OCI-M2 (cell line): Measurements from ENCODE around the gene URM1.

Experiments
- DNase-seq: peaks from one replicate; lab custom pipeline; 2025; ENCODE audit not compliant: unreplicated experiment; lab: John Stamatoyannopoulos, UW

The URM1 gene

DNA sequence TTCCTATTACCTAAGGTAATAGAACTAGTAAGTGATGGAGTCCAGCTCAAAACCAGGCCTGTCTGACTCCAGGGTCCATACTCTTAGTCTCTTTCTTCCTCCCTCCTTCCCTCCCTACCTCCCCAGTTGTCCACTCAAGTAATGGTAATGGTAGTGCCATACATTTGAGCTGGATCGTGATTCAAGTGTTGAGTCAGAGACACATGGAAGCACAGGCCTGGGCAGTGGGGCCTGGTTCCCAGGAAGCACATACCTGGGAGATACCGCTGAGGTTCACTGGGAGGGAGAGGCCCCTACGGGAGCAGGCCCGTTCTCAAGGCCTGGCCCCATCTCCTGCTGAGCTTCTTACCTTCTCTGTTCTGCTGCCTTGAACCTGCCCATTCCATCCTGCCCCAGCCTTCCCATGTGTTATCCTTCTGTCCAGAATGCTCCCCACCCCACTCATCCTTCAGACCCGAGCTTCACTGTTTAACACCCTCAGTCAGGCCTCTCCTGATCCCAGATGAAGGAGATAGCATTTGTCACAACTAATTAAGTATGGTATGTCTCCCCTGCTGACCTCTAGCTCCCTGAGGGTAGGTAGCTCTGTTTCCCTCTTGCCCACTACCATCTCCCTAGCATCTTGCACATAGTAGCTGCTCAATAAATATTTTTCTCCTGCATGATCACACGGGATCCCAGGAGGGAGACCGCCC lies 13.8 kb downstream of the URM1 start:
- no peak for DNase-seq

DNA sequence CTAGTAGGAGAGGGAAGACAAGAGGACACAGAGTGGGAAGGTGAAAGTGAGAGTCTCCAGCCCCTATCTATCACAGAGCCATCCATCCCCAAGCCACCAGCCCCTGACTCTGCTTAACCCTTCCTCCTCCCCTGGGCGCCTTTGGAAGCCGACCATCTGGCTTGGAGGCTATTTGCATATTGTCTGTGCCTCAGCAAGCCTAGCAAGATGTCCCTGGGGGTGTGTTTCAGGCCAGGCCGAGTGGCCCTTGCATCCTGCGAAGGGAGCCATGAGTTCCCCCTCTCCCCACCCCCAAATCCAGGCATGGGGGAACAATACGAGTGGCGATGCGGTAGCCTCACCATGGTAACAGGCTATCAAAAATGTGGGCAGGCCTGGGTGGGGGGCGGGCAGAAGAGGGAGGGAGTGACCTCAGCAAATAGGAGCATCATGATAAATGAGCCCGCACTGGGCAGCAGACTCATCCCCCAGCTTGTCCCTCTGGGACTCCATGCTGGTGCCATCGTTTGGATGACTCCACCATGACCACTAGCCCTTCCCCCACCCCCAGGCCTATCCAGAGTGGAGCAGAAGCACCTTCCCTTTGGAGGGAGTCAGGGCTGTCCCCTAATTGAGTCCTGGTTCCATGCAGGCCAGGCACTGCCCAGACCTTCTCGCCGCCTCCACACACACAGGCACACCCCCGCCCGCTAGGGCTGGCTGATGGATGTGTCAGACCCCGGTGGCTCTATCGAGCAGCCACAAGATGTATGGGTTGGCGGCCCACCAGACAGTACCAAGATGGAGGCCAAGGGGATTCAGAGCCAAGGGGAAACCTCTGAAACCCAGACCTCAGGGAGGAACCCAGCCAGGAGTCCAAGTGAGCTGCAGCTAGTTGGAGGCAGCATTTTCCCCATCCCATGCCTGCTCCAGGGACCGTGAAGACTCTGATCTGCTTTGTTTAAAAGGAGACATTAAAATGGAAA lies 14.6 kb downstream of the URM1 start:
- no peak for DNase-seq

DNA sequence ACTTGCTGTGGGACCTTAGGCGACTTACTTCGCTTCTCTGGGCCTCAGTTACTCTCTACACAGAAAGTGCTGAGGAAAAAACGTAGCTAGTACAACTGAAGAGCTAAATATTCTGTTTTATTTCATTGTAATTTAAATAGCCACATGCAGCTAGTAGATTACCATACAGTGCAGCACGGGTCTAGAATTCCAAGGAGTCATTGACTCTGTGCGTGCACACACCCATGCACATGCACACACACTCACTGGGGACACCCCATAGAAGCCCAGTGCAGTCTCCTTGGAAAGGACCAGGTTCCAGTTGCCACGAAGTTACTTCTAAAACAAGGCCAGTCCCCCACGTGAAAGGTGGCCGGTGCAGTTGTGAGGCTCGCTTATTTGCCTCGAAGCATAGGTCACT lies 17.0 kb downstream of the URM1 start:
- no peak for DNase-seq

DNA sequence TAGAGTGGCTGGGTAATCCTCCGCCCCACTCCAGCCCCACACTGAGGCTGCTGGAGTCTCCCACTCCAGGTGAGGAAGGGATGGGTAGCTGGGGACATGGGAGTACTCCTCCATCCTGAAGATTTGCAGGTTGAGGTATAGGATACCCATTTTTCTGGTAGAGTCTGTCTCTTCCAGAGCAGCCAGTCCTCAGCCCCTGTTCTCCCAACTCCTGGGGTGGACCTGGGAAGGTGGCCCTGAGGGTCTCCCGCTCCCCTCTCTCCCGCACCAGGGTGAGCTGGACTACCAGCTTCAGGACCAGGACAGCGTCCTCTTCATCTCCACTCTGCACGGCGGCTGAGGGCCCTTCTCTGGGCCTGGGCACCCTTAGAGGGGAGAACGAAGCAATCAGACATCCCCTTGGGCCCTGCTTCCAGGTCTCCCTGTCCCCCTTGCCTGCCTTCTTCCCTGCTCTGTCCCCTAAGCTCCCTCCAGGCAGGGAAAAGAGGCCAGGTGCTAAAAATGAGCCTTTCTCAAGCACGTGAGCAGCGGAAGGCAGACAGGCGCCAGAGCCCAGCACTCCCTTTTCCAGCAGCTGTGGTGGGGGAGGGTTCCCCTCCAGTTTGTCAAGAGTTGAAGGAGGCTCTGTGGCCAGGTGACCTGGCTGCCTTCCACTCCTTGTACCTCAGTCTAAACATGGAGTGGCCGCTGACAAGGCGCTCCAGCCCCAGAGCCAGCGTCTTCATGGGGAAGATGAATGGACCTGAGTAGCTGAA lies 18.4 kb downstream of the URM1 start:
- DNase-seq: no peak

DNA sequence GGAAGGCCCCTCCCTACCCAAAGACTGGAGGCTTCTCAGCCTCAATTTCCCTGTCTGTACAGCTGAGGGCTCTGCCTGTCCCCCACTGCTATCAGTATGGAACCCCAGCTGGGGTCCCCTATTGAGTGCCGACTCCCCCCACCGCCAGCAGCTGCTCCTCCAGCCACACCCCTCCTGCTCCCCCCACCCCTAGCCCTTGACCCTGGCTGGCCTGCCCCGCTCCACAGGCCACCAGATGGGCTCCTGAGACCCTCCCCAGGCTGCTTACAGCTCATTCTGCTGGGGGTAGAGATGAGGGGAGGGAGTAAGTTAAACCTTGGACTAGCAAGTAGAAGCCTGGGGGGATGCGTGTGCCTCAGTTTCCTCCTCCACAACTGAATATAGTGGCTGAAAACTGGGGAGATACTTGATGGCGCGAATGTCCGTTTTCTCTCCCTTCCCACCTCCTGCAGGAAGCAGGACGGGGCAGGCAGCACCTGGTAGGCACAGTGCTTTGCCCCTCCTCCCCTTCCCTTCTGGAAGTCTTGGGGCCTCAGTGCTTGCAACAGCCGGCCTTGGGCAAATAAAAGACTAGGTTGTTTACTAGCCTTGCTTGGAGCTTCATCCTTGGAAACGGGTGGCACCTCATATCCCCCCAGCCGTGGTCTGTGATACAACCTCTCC lies 19.1 kb downstream of the URM1 start:
- DNase-seq: no peak

DNA sequence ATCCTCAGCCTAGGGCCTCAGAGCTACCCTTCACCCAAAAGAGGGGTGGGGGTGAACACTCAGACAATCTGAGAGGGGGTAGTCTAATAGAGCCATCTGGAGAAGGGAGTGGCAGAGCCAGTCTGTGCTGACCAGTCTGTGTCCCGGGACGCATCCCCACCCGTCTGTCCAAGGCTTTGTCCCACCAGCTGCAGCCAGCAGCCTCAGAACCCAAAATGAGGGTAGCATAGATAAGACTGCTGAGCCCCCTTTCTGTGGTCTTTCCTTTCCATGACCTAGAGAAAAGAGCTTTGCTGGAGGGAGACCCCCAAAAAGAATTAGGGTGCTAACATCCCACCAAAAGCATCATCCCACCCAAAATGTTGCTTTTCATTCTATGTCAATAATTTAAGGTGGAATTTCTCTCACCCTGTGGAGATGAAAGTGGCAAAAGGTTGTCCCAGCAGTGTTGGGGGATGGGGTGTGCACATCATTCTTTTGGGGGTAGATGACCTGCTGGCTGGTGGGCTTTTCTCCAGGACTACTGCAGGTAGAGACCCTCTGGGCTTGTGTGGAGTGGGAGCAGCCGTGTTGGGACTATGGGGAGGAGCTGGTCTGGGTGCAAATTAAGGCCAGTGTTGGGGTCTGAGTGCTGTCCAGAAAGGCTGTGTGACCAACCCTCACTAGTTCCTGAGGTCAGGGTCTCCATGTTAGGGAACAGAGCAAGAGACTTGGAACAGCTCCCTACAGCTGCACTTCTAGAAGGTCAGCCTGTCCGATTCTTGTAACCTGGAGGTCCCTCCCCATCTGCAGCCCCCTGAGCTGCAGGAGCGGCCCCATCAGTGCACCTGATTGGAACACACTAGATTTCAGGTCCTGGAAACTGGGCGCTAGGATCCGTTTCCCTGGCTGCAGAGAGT lies 19.9 kb downstream of the URM1 start:
- DNase-seq: no peak

DNA sequence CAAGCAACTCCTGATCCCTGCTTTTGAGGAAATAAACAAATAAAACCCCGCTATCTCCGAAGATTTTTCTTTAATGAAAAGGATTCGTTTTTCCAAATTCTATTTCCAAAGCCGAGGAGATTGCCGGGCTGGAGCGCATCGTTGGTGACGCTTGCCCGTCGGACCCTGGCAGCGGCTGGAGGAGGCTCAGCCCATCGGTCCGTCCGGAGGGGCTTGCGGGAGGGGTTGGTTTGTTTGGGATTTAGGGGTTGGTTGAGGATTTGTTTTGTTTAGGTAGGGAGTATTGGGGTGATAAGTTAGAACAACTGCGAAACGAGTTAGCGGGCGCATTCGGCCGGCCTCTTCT lies 20.8 kb downstream of the URM1 start:
- DNase-seq: no peak

DNA sequence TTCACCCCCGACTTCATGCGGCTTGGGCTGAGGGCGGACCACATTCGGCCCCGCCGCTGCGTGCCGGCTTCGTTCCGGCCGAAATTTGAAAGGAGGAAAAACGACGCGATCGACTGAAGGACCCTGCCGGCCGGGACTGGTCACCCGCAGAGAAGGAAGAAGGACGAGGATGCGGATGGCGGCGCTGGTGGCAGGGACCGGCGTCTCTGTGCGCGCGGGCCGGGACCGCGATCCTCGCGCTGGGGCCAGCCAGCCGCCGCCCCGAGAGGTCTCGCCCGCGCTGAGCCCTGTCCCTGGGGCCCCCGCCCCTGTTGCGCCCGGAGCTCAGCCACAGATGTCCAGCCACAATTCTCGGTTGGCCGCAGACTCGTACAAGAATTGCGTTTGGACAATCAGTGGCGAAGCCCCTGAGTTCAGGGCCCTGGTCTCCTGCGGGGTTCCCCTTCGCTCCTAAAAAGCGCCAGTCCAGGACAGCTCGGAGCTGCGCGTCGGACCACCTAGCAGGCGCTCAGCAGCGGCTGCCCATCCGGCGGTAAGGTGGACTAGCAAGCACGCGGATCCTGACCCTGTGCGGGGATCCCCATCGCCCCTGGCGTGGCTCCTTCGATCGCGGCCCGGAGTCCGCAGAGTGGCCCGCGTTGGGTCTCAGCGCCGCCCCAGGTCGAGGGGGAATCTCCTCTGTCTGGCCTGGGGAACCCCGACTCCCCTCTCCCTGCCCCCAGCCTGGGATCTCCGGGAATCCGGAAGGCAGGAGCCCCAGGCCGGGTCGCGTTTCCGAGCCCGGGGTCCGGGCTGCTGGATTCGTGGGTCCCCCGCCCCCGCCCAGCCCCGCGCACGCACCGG lies 21.3 kb downstream of the URM1 start:
- DNase-seq: no peak

DNA sequence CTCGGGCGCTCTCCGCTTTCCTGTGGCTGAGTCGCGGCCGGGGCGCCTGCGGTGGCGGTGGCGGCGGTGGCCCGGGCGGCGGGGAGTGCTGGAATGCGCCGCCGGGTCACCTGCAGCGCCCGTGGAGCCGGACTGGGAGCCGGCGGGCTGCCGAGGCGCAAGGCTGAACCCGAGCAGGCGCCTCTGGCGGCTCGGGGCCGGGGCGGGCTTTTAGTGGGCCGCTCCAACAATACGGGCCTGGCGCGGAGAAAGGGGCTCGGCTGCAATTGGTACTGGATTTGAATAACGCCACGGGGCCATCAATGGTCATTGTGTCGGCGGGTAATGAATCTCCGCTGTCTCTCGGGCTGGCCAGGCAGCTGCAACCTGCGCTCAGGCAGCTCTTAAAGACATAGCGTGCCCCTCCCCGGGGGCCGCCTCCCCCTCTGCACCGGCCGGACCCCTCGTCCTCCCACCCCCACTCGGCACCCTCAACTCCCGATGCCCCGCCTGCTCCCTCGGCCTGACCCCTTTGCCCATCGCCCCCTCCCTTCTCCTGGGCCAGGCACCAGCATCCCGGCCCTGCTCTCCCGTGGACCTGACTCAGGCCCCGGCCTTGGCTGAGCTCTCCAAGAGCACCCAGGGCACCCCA lies 22.1 kb downstream of the URM1 start:
- DNase-seq: no peak

DNA sequence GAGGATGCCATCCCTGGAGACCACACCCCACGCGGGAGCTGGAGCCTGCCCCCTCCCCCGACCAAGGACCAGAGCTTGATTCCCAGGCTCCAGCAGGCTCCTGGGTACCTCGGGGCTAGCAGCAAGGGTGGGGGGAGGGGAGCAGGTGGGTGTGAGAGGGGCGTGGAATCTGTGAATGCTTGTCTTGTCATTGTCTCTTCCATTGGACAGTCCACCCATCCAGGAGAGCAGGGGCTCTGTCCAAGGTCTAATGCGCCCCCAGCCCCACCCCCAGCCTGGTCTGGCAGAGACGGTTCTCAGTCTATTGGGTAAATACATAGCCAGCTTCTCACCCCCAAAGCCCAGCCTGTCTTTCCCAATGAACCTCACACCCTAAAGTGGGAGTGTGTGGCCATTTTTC lies 22.8 kb downstream of the URM1 start:
- no peak for DNase-seq

DNA sequence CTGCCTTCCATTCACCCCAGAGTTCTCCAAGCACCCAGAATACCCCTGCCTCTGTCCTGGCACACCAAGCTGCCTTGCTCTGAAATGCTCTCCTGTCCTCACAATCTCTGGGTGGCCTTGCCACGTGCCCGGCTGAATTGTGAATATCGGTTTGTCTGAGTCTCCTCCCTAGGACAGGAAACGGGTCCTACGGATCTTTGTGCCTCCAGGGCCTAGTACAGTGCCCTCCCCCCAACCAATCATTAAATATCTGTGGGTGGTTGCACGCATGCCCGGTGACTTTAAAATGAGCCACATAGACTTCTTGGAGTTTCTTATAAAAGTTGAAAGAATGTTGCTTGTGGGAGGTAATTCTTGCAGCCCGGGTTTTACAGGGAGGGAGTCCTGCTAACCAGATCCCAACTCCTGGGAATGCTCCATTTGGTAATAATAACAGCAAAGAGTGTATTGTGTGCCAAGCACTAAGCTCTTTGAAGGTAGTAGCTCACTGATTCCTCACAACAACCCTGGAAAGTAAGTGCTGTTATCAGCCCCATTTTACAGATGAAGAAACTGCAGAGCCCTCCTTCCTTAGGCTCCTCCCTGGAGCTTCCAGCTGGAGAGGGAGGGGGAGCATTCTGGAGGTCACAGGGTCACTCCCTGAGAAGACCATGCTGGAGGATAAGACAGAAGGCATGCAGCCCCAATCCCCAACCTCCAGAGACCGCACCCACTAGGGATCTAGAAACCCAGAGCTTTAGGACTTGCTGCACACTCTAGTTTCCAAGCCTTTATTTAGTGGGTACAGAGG lies 23.4 kb downstream of the URM1 start:
- DNase-seq: no peak

DNA sequence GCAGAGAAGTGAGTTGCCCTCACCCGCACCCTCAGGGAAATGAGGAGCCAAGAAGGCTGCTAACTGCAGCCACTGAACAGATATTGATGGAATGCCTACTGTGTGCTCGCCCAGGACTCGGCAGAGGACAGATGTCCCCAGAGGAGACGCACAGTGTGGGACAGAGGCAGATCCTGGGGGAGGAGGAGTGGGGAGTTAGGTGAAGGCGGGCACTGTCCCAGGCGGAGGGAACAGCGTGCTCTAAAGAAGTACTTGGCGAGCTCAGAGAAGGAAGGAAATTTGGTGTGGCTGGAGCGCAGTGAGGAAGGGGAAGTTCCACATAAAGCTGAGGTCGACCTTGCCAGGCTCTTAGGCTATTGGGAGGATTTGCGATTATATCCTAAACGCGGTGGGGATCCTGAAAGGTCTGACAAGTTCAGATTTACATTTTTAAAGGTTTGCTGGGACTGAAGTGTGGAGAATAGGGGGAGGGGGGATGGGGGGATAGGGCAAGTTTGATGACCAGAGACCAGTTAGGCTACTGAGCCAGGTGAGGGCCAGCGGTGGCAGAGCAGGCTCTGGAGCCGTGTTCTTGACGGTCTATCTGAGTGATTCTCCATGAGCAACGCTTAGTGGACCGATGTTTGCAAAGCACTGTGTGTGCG lies 25.9 kb downstream of the URM1 start:
- no peak for DNase-seq

DNA sequence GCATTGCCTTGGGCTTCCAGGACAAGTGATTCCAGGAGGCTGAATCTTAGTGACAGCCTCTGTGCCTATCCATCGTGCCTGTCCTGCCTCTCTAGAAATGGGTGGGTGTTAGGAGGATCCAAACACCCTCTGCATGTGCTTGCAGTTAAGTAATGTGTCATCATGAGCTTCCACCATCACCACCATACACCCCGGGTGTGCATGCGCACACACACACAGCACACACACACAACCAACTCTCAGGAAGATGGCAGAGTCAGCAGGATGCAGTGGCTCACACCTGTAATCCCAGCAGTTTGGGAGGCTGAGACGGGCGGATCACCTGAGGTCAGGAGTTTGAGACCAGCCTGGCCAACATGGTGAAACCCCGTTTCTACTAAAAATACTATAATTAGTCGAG lies 26.7 kb downstream of the URM1 start:
- no peak for DNase-seq

DNA sequence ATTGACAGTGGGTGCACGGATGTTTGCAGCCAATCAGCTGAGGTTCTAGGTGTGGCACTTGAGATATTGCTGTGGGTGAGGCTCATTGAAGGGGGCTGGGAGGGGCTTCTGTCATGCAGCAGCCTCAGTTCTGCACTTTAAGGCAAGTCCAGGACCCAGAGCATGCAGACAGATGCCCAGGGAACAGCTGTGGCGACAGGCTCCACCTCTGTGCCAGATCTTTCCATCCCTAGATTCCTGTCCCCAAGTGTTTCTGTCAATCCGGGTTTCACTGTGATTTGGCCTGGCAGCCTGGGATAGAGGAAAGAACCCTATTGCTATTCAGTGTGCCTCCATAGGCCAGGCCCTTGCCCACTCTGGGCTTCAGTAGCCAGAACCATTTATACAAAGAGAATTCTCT lies 28.7 kb downstream of the URM1 start:
- DNase-seq: no peak

DNA sequence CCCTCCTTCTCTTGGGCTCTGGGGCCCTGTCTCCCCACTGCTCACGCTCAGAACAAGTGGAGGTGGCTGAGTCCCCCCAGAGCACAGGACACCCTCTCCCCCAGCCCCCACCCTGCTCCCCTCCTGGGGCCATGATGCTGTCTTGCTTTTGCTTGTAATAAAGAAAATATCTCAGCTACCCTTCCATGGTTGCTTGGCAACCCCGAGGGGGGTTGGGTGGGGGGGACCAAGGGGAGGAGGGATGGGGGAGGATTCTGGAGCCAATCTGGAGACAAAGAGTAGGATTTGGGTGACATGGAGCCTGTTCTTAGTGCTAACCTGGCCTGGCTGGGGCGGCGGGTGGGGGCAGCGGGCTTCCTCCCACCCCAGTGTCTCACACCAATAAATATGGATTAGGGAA lies 33.4 kb downstream of the URM1 start:
- no peak for DNase-seq

DNA sequence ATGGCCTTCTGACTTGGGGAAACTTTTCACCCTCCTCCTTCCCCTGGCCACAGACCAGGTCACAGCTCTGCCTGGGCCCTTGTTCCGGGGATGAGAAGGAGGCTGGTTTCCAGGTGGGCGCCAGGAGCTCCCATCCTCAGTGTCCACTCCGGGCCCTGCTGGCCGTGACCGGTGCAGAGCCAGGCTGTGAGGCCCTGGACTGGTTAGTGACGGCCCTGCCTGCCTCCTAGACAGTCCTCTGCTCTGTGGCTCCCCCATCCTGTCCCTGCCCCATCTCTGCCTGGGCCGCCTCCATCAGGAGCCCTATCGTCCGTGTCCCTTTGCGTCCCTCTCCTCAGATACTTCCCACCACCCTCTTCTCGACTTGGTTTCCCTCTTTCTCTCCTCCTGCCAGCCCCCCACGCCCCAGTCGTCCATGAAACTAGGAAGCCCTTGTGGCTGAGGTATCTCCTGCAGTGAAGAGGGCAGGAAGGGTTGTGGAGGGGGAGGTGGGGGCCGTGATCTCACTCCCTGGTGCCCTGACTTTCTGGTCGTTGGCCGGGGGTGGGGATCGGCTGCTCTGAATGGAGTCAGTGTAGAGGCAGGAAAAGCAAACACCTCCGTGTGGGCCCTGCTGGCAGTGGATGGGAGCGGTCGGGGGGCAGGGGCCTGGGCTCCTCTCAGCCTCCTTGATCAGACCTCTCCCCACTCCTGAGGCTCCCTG lies 34.1 kb downstream of the URM1 start:
- no peak for DNase-seq

DNA sequence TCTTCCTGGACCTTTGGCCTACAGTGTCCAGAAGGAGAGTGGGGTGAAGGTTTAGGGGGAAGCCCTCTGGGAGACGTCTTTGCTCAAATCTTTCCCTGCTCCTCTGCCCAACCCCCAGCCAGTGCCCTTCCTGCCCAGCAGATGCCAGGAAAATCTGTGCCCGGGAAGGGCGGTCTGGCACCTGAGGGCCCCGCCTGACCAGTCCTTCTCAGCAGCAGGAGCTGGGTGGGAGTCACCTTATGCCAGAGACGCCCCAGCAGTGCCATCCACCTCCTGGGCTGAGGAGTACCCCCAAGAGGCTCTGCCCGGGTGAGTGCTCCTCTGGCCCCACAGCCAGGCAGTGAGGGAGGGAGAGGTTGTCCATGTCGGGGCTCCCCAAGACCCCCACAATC lies 34.6 kb downstream of the URM1 start:
- DNase-seq: no peak
